Renal cortical epithelial cell (primary cell): ENCODE data around the gene PCCA. TPM values are rescaled to one million over a fixed set of nuclear protein-coding genes. Genes with fewer than 3 reads are reported as not detected.
"Not testable (repeated sequence)": the region's sequence is repeated elsewhere in the genome, so short reads cannot be mapped to it uniquely, and the experiment has no call there.

Source experiments
- DNase-seq: peaks from one replicate; pipeline ENCODE4 v3.0.0-alpha.2; 2011; ENCODE audit warnings: low read depth
- total RNA-seq: library from RNA; depleted of rRNA; stranded (reverse); fragments of >200 nt; gene quantifications from 2 replicates; pipeline ENCODE4 v1.2.3, GENCODE V29; 2014

PCCA gene, protein sequence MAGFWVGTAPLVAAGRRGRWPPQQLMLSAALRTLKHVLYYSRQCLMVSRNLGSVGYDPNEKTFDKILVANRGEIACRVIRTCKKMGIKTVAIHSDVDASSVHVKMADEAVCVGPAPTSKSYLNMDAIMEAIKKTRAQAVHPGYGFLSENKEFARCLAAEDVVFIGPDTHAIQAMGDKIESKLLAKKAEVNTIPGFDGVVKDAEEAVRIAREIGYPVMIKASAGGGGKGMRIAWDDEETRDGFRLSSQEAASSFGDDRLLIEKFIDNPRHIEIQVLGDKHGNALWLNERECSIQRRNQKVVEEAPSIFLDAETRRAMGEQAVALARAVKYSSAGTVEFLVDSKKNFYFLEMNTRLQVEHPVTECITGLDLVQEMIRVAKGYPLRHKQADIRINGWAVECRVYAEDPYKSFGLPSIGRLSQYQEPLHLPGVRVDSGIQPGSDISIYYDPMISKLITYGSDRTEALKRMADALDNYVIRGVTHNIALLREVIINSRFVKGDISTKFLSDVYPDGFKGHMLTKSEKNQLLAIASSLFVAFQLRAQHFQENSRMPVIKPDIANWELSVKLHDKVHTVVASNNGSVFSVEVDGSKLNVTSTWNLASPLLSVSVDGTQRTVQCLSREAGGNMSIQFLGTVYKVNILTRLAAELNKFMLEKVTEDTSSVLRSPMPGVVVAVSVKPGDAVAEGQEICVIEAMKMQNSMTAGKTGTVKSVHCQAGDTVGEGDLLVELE
- 12.5 and 72.8 TPM in 2 replicates for total RNA-seq

GRCh38 chr13:100088644-100089464 lies at the start of gene PCCA:
Gene PCCA (plus strand): TSS chr13:100089093. CDS start chr13:100089121, 28 bp downstream.
- DNase-seq, result peak; percentile 82

DNA sequence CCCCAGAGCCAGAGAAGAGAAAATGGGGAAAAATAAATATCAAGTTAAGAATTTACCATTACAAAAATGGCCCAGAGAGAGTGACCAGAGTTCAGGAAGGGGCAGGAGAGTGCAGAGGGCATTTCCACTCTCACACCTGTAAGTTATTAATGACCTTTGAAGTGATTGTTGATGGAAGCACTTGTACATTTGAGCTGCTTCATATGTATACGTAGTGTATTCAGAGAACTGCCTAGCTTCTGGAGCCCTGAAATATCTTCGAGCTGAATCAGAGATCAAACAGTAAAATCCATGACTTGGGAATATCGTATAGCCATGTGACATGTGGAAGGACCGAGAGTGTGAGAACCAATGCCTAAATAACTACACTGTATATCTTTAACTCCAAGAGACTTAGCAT lies 49.2 kb upstream of the PCCA start:
- peak; percentile 40 for DNase-seq

DNA sequence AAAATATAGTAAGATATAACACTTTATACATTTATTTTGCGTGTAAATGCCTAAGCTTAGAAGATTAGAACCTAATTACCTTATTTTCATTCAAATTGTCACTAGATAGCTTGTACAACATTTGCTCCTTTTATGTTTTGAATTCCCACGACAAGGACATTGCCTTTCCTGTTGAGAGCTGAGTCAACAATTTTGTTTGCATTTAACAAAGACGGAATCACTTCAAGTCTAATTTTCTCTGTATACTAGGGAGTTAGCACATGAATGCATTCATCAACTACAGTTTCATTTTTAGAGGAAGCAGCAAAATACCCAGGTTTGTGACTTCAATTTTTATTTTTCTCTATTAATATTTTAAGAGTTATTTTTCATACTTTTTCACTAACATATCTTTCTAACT lies 48.7 kb upstream of the PCCA start:
- no peak for DNase-seq

- DNase-seq, result peak; percentile 24
These were observed 44.0 kb upstream of the PCCA start for GRCh38 chr13:100044936-100045335.

DNA sequence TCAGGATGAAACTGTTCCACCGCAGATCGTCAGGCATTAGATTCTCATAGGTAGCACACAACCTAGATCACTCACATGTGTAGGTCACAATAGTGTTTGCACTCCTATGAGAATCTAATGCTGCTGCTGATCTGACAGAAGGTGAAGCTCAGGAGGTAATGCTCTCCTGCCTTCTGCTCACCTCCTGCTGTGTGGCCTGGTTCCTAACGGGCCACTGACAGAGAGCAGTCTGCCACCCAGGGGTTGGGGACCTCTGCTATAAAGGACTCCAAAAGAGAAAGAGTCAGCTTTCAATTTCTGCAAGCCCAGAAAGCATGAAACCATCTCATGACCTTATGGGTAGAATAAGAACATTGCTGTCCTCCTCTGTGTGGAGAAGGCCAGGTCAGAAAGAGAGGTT lies 43.5 kb upstream of the PCCA start:
- no peak for DNase-seq

GRCh38 chr13:100051070-100051469 lies 37.8 kb upstream of the PCCA start:
- no peak for DNase-seq

DNA sequence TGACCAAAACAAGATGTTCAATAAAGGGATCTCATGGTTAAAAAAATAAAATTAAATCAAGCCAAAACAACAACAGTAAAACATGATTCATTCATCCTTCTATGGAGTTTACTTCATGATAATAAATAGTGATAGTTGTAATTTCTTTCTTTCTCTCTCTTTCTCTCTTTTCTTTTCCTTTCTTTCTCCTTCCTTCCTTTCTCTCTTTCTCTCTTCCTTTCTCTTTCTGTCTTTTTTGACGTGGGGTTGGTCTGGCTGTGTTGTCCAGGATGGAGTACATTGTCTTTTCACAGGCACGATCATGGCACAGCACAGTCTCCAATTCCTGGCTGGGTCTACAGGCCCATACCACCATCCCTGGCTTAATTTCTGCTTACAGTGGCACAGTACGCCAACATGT lies 29.1 kb upstream of the PCCA start:
- no peak for DNase-seq

- DNase-seq, result peak; percentile 72
These were observed 25.6 kb upstream of the PCCA start for GRCh38 chr13:100063333-100063732.

- no peak for DNase-seq
These were observed 25.0 kb upstream of the PCCA start for GRCh38 chr13:100063906-100064305.

- peak; percentile 82 for DNase-seq
These were observed 20.6 kb upstream of the PCCA start for GRCh38 chr13:100068133-100068931.

GRCh38 chr13:100069278-100069677 lies 19.6 kb upstream of the PCCA start:
- peak; percentile 96 for DNase-seq

- DNase-seq, result no peak
These were observed 12.9 kb upstream of the PCCA start for GRCh38 chr13:100075700-100076587.

- DNase-seq, result not testable (repeated sequence)
These were observed 9.9 kb upstream of the PCCA start for GRCh38 chr13:100079003-100079402.

DNA sequence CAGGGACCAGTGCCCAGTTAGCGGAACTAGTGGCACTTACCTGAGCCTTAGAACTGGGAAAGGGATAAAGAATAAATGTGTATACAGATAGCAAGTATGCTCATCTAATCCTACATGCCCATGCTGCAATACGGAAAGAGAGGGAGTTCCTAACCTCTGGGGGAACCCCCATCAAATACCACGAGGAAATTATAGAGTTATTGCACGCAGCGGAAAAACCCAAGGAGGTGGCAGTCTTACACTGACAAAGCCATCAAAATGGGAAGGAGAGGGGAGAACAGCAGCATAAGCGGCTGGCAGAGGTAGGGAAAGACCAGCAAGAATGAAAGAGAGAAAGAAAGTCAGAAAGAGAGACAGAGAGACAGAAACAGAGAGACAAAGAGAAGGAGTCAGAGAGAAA lies 5.5 kb upstream of the PCCA start:
- DNase-seq, result not testable (repeated sequence)

GRCh38 chr13:100088273-100088643 lies 635 bp upstream of the PCCA start:
- DNase-seq, result no peak

- no peak for DNase-seq
These were observed 656 bp downstream of the PCCA start for GRCh38 chr13:100089465-100090032.

DNA sequence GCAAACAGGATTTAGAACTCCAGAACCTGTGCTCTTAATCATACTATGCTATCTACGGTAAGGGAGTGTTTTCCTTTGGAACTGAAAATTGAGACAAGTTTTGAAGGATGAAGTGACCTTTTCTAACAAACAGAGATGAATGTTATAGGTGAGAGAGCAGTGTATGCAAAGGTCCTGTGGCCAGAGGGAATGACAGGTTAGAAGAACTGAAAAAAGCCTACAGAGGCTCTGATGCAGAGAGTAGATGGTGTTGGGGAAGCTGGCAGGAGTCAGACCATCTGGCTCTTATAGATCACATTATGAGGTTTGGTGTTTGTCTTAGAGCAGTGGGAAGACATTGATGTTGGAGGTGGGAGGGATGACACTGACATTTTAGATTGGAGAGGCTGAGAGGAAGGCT lies 2.0 kb downstream of the PCCA start:
- DNase-seq, result no peak

DNA sequence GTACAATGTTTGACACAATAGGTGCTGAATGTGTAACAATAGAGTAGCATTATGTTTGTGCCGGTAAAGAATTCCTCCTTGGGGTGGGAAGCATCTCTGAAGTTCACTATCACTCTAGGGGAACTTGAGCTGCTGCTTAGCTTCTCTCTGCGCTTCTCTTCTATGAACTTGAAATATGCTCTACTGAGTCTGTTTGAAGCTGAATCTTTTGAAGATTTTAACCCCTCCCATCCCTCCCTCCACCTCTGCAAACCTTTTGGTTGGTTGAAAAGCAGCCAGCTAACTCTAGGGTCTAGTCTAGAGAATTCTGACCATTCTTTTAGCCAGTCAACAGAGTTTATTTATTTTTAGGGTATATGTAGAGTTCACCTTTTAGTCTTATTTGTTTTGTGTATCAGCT lies 2.5 kb downstream of the PCCA start:
- no peak for DNase-seq

DNA sequence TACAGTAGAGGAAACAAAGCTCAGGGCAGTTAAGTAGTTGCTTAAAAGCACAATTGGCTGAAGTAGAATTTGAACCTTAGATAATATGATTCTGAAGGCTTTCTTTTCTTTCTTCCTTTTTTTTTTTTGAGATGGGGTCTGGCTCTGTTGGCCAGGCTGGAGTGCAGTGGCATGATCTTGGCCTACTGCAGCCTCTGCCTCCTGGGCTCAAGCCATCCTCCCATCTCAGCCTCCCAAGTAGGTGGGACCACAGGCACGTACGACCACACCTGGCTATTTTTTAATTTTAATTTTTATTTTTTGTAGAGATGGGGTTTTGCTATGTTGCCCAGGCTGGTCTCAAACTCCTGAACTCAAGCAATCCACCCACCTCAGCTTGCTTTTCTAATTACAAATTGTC lies 3.4 kb downstream of the PCCA start:
- not testable (repeated sequence) for DNase-seq

- DNase-seq, result no peak
These were observed 6.6 kb downstream of the PCCA start for GRCh38 chr13:100095498-100095897.
